Measurements from ENCODE around the gene REG3G.
"Not testable (repeated sequence)": the region's sequence is repeated elsewhere in the genome, so short reads cannot be mapped to it uniquely, and the experiment has no call there.

The REG3G gene

GRCh38 chr2:79026061-79026460 is 559 bp downstream of the REG3G start:
- DNase-seq = no peak

GRCh38 chr2:79039944-79040343 is 14.4 kb downstream of the REG3G start:
- no peak for DNase-seq

DNA sequence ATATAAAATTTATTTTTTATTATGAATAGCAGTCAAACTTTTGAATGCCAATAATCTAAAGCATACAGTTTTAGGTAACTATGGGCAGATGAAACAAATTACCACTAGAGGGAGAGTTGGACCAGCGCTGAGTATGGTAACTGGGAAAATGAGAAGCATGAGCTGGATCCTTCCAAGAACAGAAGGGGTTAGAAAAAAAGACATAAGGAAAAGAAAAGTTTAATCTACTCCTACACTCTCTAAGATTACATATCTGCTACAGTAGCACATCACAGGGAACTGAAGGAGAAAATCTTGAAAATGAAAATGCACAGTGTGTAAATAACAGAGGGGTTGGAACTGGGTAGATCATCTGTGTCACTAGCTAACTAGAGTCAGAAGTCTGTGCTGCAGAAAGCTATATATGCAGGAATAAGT is 15.5 kb downstream of the REG3G start:
- no peak for DNase-seq

- DNase-seq = not testable (repeated sequence)
Observed at GRCh38 chr2:79053486-79053885, 28.0 kb downstream of the REG3G start.

DNA sequence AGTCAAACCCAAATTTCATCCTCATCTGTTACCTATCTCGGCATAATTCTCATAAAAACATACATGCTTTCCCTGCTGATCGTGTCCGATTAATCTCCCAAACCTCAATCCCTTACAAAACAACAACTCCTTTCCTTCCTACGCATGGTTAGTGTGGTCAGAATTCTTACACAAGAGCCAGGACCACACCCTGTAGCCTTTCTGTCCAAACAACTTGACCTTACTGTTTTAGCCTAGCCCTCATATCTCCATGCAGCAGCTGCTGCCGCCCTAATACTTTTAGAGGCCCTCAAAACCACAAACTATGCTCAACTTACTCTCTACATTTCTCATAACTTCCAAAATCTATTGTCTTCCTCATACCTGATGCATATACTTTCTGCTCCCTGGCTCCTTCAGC is 29.3 kb downstream of the REG3G start:
- DNase-seq = not testable (repeated sequence)

DNA sequence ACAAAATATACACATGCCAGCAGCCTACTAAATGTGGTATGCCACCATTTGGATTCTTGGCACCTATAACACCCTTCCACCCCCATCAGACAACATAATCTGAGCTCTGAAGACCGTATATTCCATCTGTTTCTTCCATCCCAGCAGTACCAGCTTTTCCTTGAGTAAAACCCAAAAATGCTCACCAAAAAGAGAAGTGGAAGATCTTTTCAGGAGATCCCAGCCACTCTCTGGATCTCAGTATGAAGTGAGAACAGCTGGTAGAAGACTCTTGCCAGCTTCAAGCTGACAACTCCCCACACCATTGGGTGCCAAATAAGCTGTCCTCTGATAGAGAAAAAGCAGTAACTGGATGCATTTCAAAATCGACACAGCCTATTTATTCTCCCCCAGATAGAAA is 39.7 kb downstream of the REG3G start:
- DNase-seq = no peak

GRCh38 chr2:79071078-79071477 is 45.6 kb downstream of the REG3G start:
- no peak for DNase-seq

Measured in SHP77 treated with DMSO at 0.1 percent for 48 hours (cell line).